Ecto neural progenitor cell (in vitro differentiated cells): ENCODE results near the gene STRA6.
A peak's percentile ranks its signal among the peaks of the same experiment; 100 is the strongest.
"Not testable (repeated sequence)": the region's sequence is repeated elsewhere in the genome, so short reads cannot be mapped to it uniquely, and the experiment has no call there.

Experiments used
- DNase-seq: peaks from one replicate; pipeline ENCODE4 v3.0.0-alpha.2; 2018; ENCODE audit warnings: low spot score

STRA6 gene

GRCh38 chr15:74179983-74180880 is 22.4 kb downstream of the STRA6 start:
- DNase-seq, result no peak

GRCh38 chr15:74179101-74179841 is 23.3 kb downstream of the STRA6 start:
- DNase-seq, result no peak

GRCh38 chr15:74178326-74179100 is 24.1 kb downstream of the STRA6 start:
- no peak for DNase-seq

- DNase-seq, result no peak
These were observed 26.0 kb downstream of the STRA6 start for GRCh38 chr15:74176262-74177214.

GRCh38 chr15:74175271-74176191 is 27.1 kb downstream of the STRA6 start:
- no peak for DNase-seq

GRCh38 chr15:74174958-74175253 is 27.7 kb downstream of the STRA6 start:
- no peak for DNase-seq

GRCh38 chr15:74174219-74174957 is 28.2 kb downstream of the STRA6 start:
- no peak for DNase-seq

GRCh38 chr15:74173380-74174218 is 29.0 kb downstream of the STRA6 start, which contains the start of gene ISLR:
Gene ISLR (plus strand): TSS chr15:74173710. CDS start chr15:74174859, 1,149 bp downstream.
- DNase-seq, result no peak

GRCh38 chr15:74172701-74173379 is 29.7 kb downstream of the STRA6 start:
- peak; percentile 62 for DNase-seq

- no peak for DNase-seq
These were observed 30.5 kb downstream of the STRA6 start for GRCh38 chr15:74171965-74172541.

- DNase-seq, result no peak
These were observed 31.6 kb downstream of the STRA6 start for GRCh38 chr15:74170875-74171578.

GRCh38 chr15:74170071-74170844 is 32.3 kb downstream of the STRA6 start:
- peak; percentile 43 for DNase-seq

GRCh38 chr15:74168711-74169126 is 33.9 kb downstream of the STRA6 start:
- DNase-seq, result no peak

GRCh38 chr15:74167891-74168331 is 34.7 kb downstream of the STRA6 start:
- DNase-seq, result no peak

- no peak for DNase-seq
These were observed 37.1 kb downstream of the STRA6 start for GRCh38 chr15:74165461-74165860.

GRCh38 chr15:74162195-74162536 is 40.4 kb downstream of the STRA6 start:
- not testable (repeated sequence) for DNase-seq
